HepG2 (cell line): ENCODE data around the gene CASP6. TPM values are rescaled to one million over a fixed set of nuclear protein-coding genes. Genes with fewer than 3 reads are reported as not detected.

Source experiments
- ATAC-seq: fragments of 200-7000 bp; cut with Tn5 transposase; 3 replicates; pipeline ENCODE4 v1.9.1; 2020; ENCODE audit warnings: mild to moderate bottlenecking, moderate library complexity
- BruUV-seq: library from RNA; stranded (reverse); fragments of 400-500 nt; replicated peaks from 2 replicates; lab custom pipeline; 2021; lab: Mats Ljungman, UMichigan
- CTCF ChIA-PET: fragments of 300-600 bp; formaldehyde crosslinking; extraction: SDS; loops from one replicate; lab custom pipeline; 2021; ENCODE audit warnings: low total read pairs, inconsistent platforms, low intra/inter-chr PET ratio; lab: Yijun Ruan, JAX
- POLR2A ChIA-PET: fragments of 350-600 bp; sonication (Branson Sonifier 250); formaldehyde crosslinking; loops from one replicate; lab custom pipeline; 2020; ENCODE audit warnings: antibody characterized with exemption, inconsistent platforms; lab: Yijun Ruan, JAX
- DNase-seq: peaks from one replicate; pipeline ENCODE4 v3.0.0-alpha.2; 2015; ENCODE audit warnings: low spot score
- FAIRE-seq: peaks from 3 replicates; lab custom pipeline; 2011; peaks lifted over from hg19 to GRCh38; lab: Jason Lieb, UNC
- H2AFZ ChIP-seq: one replicate; pipeline ENCODE4 v1.6.1; 2011; ENCODE audit warnings: low read length, inconsistent platforms
- H3K27ac ChIP-seq: fragments of 300-600 bp; 3 replicates; pipeline ENCODE4 v1.8.0; 2011; ENCODE audit warnings: mixed run types, mild to moderate bottlenecking, mixed read lengths, low read length, inconsistent platforms; ENCODE audit not compliant: insufficient read depth; ENCODE audit errors: extremely low read length
- H3K27me3 ChIP-seq, 2 experiments: fragments of 200-600 bp in 1 of 2; 2 replicates in 1 of 2; 3 replicates in 1 of 2; pipeline versions ENCODE4 v1.6.0 to v1.8.0; 2011; ENCODE audit warnings: low read length in 2 of 2, mild to moderate bottlenecking in 2 of 2, moderate library complexity in 2 of 2, inconsistent platforms in 1 of 2; ENCODE audit not compliant: insufficient read depth in 2 of 2, control insufficient read depth in 1 of 2
- H3K36me3 ChIP-seq, 2 experiments: fragments of 200-600 bp in 1 of 2; replicated peaks in 1 of 2; 2 replicates in 1 of 2; 3 replicates in 1 of 2; pipeline versions ENCODE4 v1.5.1 to v1.8.0; 2011; ENCODE audit warnings: low read length in 2 of 2, inconsistent platforms in 1 of 2; ENCODE audit not compliant: insufficient read depth in 2 of 2, control insufficient read depth in 1 of 2
- H3K4me1 ChIP-seq: 2 replicates; pipeline ENCODE4 v1.5.1; 2012; ENCODE audit warnings: low read length, inconsistent platforms; ENCODE audit not compliant: insufficient read depth
- H3K4me2 ChIP-seq: 2 replicates; pipeline ENCODE4 v1.6.0; 2011; ENCODE audit warnings: low read depth, low read length, inconsistent platforms
- H3K4me3 ChIP-seq, 3 experiments: fragments of 200-600 bp in 1 of 3; sonication (generic), shearing (Covaris generic) in 1 of 3; replicated peaks in 1 of 3; 2 replicates each; pipeline ENCODE4 v1.5.1; 2011 to 2016; ENCODE audit warnings: low read length in 3 of 3, inconsistent platforms in 2 of 3, low read depth in 2 of 3, mild to moderate bottlenecking in 2 of 3, control low read depth in 1 of 3, mixed read lengths in 1 of 3; ENCODE audit not compliant: insufficient read depth in 1 of 3
- H3K79me2 ChIP-seq: one replicate; pipeline ENCODE4 v1.6.1; 2011; ENCODE audit warnings: low read length, inconsistent platforms; ENCODE audit not compliant: insufficient read depth
- H3K9ac ChIP-seq: 2 replicates; pipeline ENCODE4 v1.6.0; 2011; ENCODE audit warnings: mild to moderate bottlenecking, low read depth, low read length, inconsistent platforms; ENCODE audit not compliant: insufficient read depth
- H3K9me3 ChIP-seq: 2 replicates; pipeline ENCODE4 v1.5.1; 2012; ENCODE audit warnings: mild to moderate bottlenecking, low read length
- H4K20me1 ChIP-seq: 2 replicates; pipeline ENCODE4 v1.6.0; 2011; ENCODE audit warnings: inconsistent platforms, mild to moderate bottlenecking, low read length, moderate library complexity; ENCODE audit not compliant: insufficient read depth
- DNMT3B ChIP-seq: conservative IDR thresholded peaks from 2 replicates; pipeline ENCODE4 v1.6.1; 2016; ENCODE audit warnings: missing biosample characterization, control low read depth
- FIP1L1 ChIP-seq: fragments of 200-400 bp; formaldehyde crosslinking; IDR thresholded peaks from 2 replicates; pipeline ENCODE4 v1.6.1; 2018; ENCODE audit warnings: low read depth, mild to moderate bottlenecking, low read length, moderate library complexity, borderline replicate concordance; ENCODE audit not compliant: insufficient read depth
- KDM4B ChIP-seq: sonication (generic); formaldehyde crosslinking; IDR thresholded peaks from 2 replicates; pipeline ENCODE4 v1.4.0; 2020; ENCODE audit warnings: missing genetic modification reagents
- KLF13 ChIP-seq: sonication (generic); formaldehyde crosslinking; IDR thresholded peaks from 2 replicates; pipeline ENCODE4 v1.4.0; 2020; ENCODE audit warnings: mild to moderate bottlenecking, missing genetic modification reagents
- MAX ChIP-seq: IDR thresholded peaks from 2 replicates; pipeline ENCODE4 v1.6.1; 2012; ENCODE audit warnings: inconsistent platforms
- NFIC ChIP-seq: IDR thresholded peaks from 2 replicates; pipeline ENCODE4 v1.6.1; 2012; ENCODE audit warnings: mild to moderate bottlenecking, low read length, inconsistent platforms
- NR2F2 ChIP-seq: IDR thresholded peaks from 2 replicates; pipeline ENCODE4 v1.6.1; 2012; ENCODE audit warnings: low read depth, inconsistent platforms, borderline replicate concordance
- PAWR ChIP-seq: sonication (generic); formaldehyde crosslinking; IDR thresholded peaks from 2 replicates; pipeline ENCODE4 v1.4.0; 2020; ENCODE audit warnings: missing genetic modification reagents, mild to moderate bottlenecking, borderline replicate concordance
- PCBP2 ChIP-seq: fragments of 200-400 bp; formaldehyde crosslinking; optimal IDR thresholded peaks from 2 replicates; pipeline ENCODE3; 2018; ENCODE audit warnings: low read length, low read depth; ENCODE audit not compliant: poor library complexity, severe bottlenecking
- SAP130 ChIP-seq: IDR thresholded peaks from 2 replicates; pipeline ENCODE4 v1.6.1; 2016; ENCODE audit warnings: low read depth
- SMAD1 ChIP-seq: sonication (generic); formaldehyde crosslinking; IDR thresholded peaks from 2 replicates; pipeline ENCODE4 v1.4.0; 2020; ENCODE audit warnings: missing genetic modification reagents, low read depth, mild to moderate bottlenecking, borderline replicate concordance
- THAP7 ChIP-seq: sonication (generic); formaldehyde crosslinking; IDR thresholded peaks from 2 replicates; pipeline ENCODE4 v1.8.1; 2023; ENCODE audit warnings: mild to moderate bottlenecking, missing genetic modification reagents
- XRCC5 ChIP-seq: fragments of 200-400 bp; formaldehyde crosslinking; optimal IDR thresholded peaks from 2 replicates; pipeline ENCODE3; 2017; ENCODE audit warnings: mild to moderate bottlenecking, low read length
- ZBTB14 ChIP-seq: sonication (generic); formaldehyde crosslinking; IDR thresholded peaks from 2 replicates; pipeline ENCODE4 v1.4.0; 2020; ENCODE audit warnings: missing genetic modification reagents
- ZBTB21 ChIP-seq: sonication (generic); formaldehyde crosslinking; IDR thresholded peaks from 2 replicates; pipeline ENCODE4 v1.4.0; 2020; ENCODE audit warnings: missing genetic modification reagents
- ZNF12 ChIP-seq: sonication (generic); formaldehyde crosslinking; IDR thresholded peaks from 2 replicates; pipeline ENCODE4 v1.5.0; 2020; ENCODE audit warnings: missing genetic modification reagents
- ZNF451 ChIP-seq: sonication (generic); formaldehyde crosslinking; IDR thresholded peaks from 2 replicates; pipeline ENCODE4 v1.5.0; 2020; ENCODE audit warnings: mild to moderate bottlenecking, missing genetic modification reagents
- ZNF605 ChIP-seq: sonication (generic); formaldehyde crosslinking; IDR thresholded peaks from 2 replicates; pipeline ENCODE4 v1.8.0; 2022; ENCODE audit warnings: mild to moderate bottlenecking, missing genetic modification reagents
- ZNF761 ChIP-seq: sonication (generic); formaldehyde crosslinking; conservative IDR thresholded peaks from 2 replicates; pipeline ENCODE4 v1.4.0; 2020; ENCODE audit warnings: mild to moderate bottlenecking, missing genetic modification reagents
- WGBS: methylation state at CpG from one replicate; pipeline ENCODE4 v1.1.6; 2017; ENCODE audit warnings: low lambda C conversion rate; 5-methylcytosine and 5-hydroxymethylcytosine counted together
- in situ Hi-C: cut with HindIII; loops from 2 replicates; pipeline ENCODE4 v1.10.0; 2017; ENCODE audit warnings: low pct_unique_long_range_greater_than_20kb; ENCODE audit not compliant: extremely low pct_ligation_motif_present
- intact Hi-C: fragments of 100-400 bp; cut with micrococcal nuclease; formaldehyde crosslinking; loops from one replicate; pipeline ENCODE4 v1.10.0; 2022; ENCODE audit not compliant: unreplicated experiment
- polyA plus RNA-seq, 8 experiments: library from polyadenylated mRNA; depleted of rRNA in 3 of 8; stranded (reverse) in 7 of 8; unstranded in 1 of 8; fragments of >200 nt; fragmentation: Illumina TruSeq in 4 of 8; extraction: Trizol in 4 of 8; gene quantifications; 2 replicates each; pipeline versions ENCODE4 v1.2.1 to v1.2.3, GENCODE V29; 2011 to 2016; ENCODE audit warnings: low read depth in 4 of 8, missing spikeins in 1 of 8, mixed read lengths in 1 of 8; ENCODE audit not compliant: insufficient read depth in 1 of 8
- total RNA-seq, 5 experiments: library from RNA; depleted of rRNA; stranded (reverse); fragments of >200 nt; fragmentation: Illumina TruSeq; extraction: Trizol; gene quantifications; 2 replicates each; pipeline ENCODE4 v1.2.3, GENCODE V29; 2016; ENCODE audit warnings: low read depth in 1 of 5

CASP6 gene
- total and polyA plus RNA-seq, 2 of the 13 experiments (the other 11 are each of a cell fraction or from before 2014, with no cell fraction given): 19.7 to 34.6 TPM

GRCh38 chr4:109683621-109684253 lies 19.5 kb downstream of the CASP6 start:
- H3K9me3 ChIP-seq: no peaks in the 10 kb centered on the region
- intact Hi-C loops (no loop called here), in situ Hi-C loops (no loop called here)
- H3K9ac ChIP-seq: no peak overlapping the region
- ATAC-seq (no peak), FAIRE-seq (no peak), DNase-seq (no peak)
- no peaks in the 10 kb centered on the region for H3K4me1 ChIP-seq
- POLR2A ChIA-PET: no interaction called here
- H3K4me3 ChIP-seq: no peak overlapping the region
- no peak overlapping the region for H2AFZ ChIP-seq
- no peaks in the 10 kb centered on the region for H3K36me3 ChIP-seq
- BruUV-seq: no TSS peak
- H3K79me2 ChIP-seq: no peaks in the 10 kb centered on the region
- TF ChIP-seq SMAD1: no peak
- TF ChIP-seq FIP1L1: no peak
- no peak for TF ChIP-seq MAX
- no peak for TF ChIP-seq ZBTB21 (CRISPR knock-in tag)
- no peak for TF ChIP-seq NFIC
- no peak for TF ChIP-seq ZNF761 (CRISPR knock-in tag)
- TF ChIP-seq PAWR: no peak
- TF ChIP-seq KLF13 (CRISPR knock-in tag): no peak
- TF ChIP-seq KDM4B: no peak
- no peak for TF ChIP-seq PCBP2
- TF ChIP-seq XRCC5: no peak
- no peak for TF ChIP-seq ZNF605
- TF ChIP-seq DNMT3B (CRISPR knock-in tag): no peak
- TF ChIP-seq ZNF451 (CRISPR knock-in tag): no peak
- no peak for TF ChIP-seq NR2F2
- no peak for TF ChIP-seq ZNF12 (CRISPR knock-in tag)
- TF ChIP-seq THAP7 (CRISPR knock-in tag): no peak
- TF ChIP-seq ZBTB14 (CRISPR knock-in tag): no peak
- no peak for TF ChIP-seq SAP130 (CRISPR knock-in tag)
- no peaks in the 10 kb centered on the region for H4K20me1 ChIP-seq
- 100% methylated on average over 3 of the region's 6 CpGs for WGBS
- CTCF ChIA-PET: no interaction called here
- no peaks in the 10 kb centered on the region for H3K27me3 ChIP-seq
- H3K4me2 ChIP-seq: no peak overlapping the region
- no peak overlapping the region for H3K27ac ChIP-seq
